BJ (cell line): ENCODE measurements around the gene UQCR10. TPM values are rescaled to one million over a fixed set of nuclear protein-coding genes. Genes with fewer than 3 reads are reported as not detected.

Experiments
- CTCF ChIA-PET: fragments of 350-600 bp; formaldehyde crosslinking; extraction: SDS; loops from one replicate; lab custom pipeline; 2021; ENCODE audit warnings: antibody characterized with exemption, inconsistent platforms; lab: Yijun Ruan, JAX
- POLR2A ChIA-PET: fragments of 300-600 bp; sonication (Branson Sonifier 250); formaldehyde crosslinking; extraction: SDS; loops from one replicate; lab custom pipeline; 2021; ENCODE audit warnings: antibody characterized with exemption; lab: Charles Lee
- DNase-seq: peaks from one replicate; pipeline ENCODE4 v3.0.0-alpha.2; 2011; ENCODE audit warnings: low read depth
- H3K27me3 ChIP-seq: 2 replicates; pipeline ENCODE4 v1.6.0; 2011; ENCODE audit warnings: low read length; ENCODE audit not compliant: control insufficient read depth, insufficient read depth
- H3K36me3 ChIP-seq: 2 replicates; pipeline ENCODE4 v1.5.1; 2011; ENCODE audit warnings: low read length; ENCODE audit not compliant: control insufficient read depth, insufficient read depth
- H3K4me3 ChIP-seq: 2 replicates; pipeline ENCODE4 v1.5.1; 2011; ENCODE audit warnings: low read depth, mild to moderate bottlenecking, control low read depth, low read length
- polyA plus RNA-seq: library from polyadenylated mRNA; depleted of rRNA; stranded (reverse); fragments of >200 nt; gene quantifications from 2 replicates; pipeline ENCODE4 v1.2.3, GENCODE V29; 2011
- TF ChIP-seq, protein P1 (sequence below): IDR thresholded peaks from 2 replicates; pipeline ENCODE4 v1.5.1; 2011; ENCODE audit warnings: low read depth, mild to moderate bottlenecking, control low read depth, inconsistent platforms, low read length, moderate library complexity; ENCODE audit not compliant: insufficient read depth

The UQCR10 gene
- polyA plus RNA-seq, 1 experiment, result 184 TPM

DNA sequence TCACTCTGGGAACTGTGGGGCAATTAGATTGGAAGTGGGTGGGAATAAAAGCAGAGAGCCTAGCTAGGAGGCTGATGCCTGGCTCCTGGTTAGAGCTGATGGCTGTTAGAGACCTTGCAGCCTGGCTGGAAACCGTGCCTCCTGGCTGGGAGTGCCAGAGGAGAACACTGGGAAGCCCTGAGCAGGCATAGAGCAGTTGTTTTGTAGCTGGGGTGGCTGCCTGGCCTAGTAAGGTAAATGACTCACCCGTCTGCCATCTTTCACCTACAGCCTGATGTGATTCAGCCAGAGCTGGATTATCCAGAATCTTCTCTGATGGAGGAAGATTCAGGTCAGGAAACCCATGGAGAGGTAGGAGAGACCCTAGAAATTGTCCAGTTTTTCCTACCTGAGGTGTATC, 6.1 kb downstream of the UQCR10 start:
- CTCF ChIA-PET, result interaction anchor here (0.9 to 3.3 kb wide), 4 partner anchors 23 to 315 kb away, joined by 3 to 19 read pairs (median 6); no protein-coding TSS in a partner anchor
- POLR2A ChIA-PET, result interaction anchor here (0.6 kb wide), 1 partner anchor 9 kb away, joined by 6 read pairs; no protein-coding TSS in a partner anchor
- no peak for DNase-seq
- Histone ChIP-seq H3K4me3 (no peak overlapping the region), H3K36me3 (peaks cover 4% of the 10 kb centered on the region), H3K27me3 (no peaks in the 10 kb centered on the region)
- TF ChIP-seq, protein P1, sequence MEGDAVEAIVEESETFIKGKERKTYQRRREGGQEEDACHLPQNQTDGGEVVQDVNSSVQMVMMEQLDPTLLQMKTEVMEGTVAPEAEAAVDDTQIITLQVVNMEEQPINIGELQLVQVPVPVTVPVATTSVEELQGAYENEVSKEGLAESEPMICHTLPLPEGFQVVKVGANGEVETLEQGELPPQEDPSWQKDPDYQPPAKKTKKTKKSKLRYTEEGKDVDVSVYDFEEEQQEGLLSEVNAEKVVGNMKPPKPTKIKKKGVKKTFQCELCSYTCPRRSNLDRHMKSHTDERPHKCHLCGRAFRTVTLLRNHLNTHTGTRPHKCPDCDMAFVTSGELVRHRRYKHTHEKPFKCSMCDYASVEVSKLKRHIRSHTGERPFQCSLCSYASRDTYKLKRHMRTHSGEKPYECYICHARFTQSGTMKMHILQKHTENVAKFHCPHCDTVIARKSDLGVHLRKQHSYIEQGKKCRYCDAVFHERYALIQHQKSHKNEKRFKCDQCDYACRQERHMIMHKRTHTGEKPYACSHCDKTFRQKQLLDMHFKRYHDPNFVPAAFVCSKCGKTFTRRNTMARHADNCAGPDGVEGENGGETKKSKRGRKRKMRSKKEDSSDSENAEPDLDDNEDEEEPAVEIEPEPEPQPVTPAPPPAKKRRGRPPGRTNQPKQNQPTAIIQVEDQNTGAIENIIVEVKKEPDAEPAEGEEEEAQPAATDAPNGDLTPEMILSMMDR, result no peak

DNA sequence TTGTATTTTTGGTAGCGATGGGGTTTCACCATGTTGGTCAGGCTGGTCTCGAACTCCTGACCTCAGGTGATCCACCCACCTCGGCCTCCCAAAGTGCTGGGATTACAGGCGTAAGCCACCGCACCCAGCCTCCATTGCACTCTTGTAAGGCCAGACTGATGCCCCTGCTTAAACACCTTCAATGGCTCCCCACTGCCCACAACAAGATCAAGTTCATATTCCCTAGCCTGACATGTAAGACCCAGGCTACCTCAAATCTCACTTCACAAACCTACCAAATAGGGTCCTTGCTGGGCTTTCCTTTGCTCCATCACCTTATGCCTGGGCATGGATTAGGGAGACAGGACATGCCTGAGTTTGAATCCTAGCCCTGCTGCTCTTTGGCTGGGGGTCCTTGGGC, 13.1 kb downstream of the UQCR10 start:
- Histone ChIP-seq H3K4me3 (no peak overlapping the region), H3K27me3 (no peaks in the 10 kb centered on the region), H3K36me3 (no peaks in the 10 kb centered on the region)
- no peak for DNase-seq
- ChIA-PET POLR2A (no interaction called here), CTCF (interaction anchor here (1.6 kb wide), 1 partner anchor 309 kb away, joined by 3 read pairs; no protein-coding TSS in a partner anchor)
- TF ChIP-seq, protein P1, result no peak

DNA sequence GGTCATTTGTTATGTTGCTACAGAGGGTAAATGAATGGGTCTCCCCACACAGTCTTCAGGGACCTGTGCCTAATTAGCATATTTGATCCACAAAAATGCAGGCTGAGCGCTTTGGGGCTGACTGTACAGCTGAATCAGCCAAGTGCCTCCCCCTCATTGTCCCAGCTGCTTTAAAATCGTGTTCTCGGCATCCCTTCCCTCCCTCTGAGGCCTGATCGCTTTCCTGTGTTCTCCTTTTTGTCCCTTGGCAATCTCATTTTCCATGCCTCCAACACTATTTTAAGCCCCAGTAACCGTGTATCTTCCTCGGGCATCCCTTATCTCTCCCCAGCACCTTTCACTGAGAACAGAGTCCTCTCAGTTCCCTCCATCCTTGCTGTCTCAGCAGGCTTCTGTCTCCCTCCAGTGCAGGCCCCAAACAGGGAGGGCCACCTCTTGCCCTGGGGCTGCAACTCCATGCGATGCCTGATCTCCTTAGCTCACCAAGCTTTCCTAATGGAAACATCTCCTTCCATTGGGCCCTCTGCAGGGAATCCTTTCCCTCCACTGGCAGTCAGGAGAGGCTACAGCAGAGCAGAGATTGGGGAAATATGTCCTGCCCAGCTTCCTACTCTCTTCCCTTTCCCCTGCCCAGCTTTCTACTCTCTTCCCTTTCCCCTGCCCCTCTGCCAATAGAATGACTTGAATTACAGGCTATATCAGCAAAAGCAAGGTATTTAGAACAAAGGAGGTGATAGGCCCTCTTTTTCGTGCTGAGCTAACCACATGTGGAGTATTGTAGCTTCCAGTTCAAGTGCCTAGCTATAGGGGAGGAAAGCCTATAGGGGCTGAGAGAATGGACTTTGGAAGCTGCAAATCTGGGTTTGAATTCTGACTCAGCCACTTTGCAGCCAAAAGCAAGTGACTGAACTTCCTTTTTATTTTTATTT, 13.8 kb downstream of the UQCR10 start:
- no peak for DNase-seq
- TF ChIP-seq, protein P1, result no peak
- ChIA-PET CTCF (interaction anchor here (0.9 to 2.2 kb wide), 3 partner anchors 15 to 224 kb away, joined by 4 to 8 read pairs (median 4); no protein-coding TSS in a partner anchor), POLR2A (interaction anchor here (0.6 kb wide), 1 partner anchor 160 kb away, joined by 3 read pairs; no protein-coding TSS in a partner anchor)
- no peak overlapping the region for H3K4me3 ChIP-seq
- H3K27me3 ChIP-seq, result no peaks in the 10 kb centered on the region
- H3K36me3 ChIP-seq, result no peaks in the 10 kb centered on the region

DNA sequence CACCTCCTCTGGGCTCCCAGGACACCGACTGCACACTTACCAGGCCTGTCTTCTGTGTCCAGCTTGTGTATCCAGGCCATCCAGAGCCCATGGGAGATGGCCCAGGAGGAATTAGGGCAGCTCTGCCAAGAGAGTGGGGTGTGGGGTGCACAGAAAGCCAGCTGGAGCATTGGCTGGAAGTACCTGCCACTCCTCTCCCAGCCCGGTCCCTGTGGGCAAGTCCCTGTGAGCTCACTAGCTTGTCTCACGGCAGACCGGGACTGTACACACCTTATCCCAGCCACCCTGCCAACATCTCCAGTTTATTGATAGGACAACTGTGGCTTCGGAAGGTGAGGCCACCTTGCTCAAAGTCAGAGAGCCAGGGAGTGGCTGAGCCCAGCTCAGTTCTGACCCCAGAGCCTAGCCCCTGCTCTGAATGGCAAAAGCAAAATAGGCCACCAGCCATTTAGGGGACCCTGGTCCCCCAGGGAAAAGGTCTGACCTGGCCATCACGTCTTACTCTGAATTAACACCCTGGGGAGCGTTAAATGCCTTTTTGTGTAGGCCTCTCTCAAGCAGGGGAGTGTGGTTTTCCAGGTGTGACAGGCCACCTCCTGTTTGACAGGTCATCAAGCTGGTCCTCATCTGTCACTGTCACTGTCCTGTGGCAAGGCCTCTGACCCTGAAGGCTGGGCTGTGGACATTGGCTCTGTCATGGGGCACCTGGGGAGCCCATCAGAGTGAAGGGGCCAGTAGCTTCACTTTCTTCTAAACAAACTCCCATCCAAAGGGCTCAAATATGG, 15.1 kb downstream of the UQCR10 start:
- no peak for DNase-seq

More for the DNA sequence above, 15.1 kb downstream of the UQCR10 start:
- TF ChIP-seq, protein P1, result no peak
- CTCF ChIA-PET, result interaction anchor here (0.6 to 2.2 kb wide), 3 partner anchors 14 to 223 kb away, joined by 3 to 8 read pairs (median 4); no protein-coding TSS in a partner anchor
- Histone ChIP-seq H3K27me3 (no peaks in the 10 kb centered on the region), H3K4me3 (no peak overlapping the region), H3K36me3 (no peaks in the 10 kb centered on the region)
- POLR2A ChIA-PET, result interaction anchor here (0.5 to 0.6 kb wide), 2 partner anchors 9 to 122 kb away, joined by 3 to 6 read pairs; no protein-coding TSS in a partner anchor
